Parathyroid adenoma (tissue), 2 donors: ENCODE data around the gene IL11RA.

Source experiments
- H2AFZ ChIP-seq: fragments of 300-600 bp; sonication (generic); one replicate; pipeline ENCODE4 v1.7.0; 2017; ENCODE audit warnings: antibody characterized with exemption, mild to moderate bottlenecking
- H3K27ac ChIP-seq: fragments of 300-600 bp; sonication (generic); one replicate; pipeline ENCODE4 v1.7.0; 2017
- H3K27me3 ChIP-seq: fragments of 300-600 bp; sonication (generic); one replicate; pipeline ENCODE4 v1.7.0; 2017; ENCODE audit warnings: low read length; ENCODE audit not compliant: control insufficient read depth, insufficient read depth
- H3K36me3 ChIP-seq: fragments of 300-600 bp; sonication (generic); one replicate; pipeline ENCODE4 v1.7.0; 2017; ENCODE audit warnings: low read length; ENCODE audit not compliant: control insufficient read depth, insufficient read depth
- H3K4me1 ChIP-seq: fragments of 300-600 bp; sonication (generic); one replicate; pipeline ENCODE4 v1.7.0; 2017; ENCODE audit warnings: control low read depth
- H3K4me2 ChIP-seq: fragments of 300-600 bp; sonication (generic); one replicate; pipeline ENCODE4 v1.7.0; 2017; ENCODE audit warnings: low read length
- H3K4me3 ChIP-seq: fragments of 300-600 bp; sonication (generic); one replicate; pipeline ENCODE4 v1.7.0; 2017; ENCODE audit warnings: low read depth, low read length
- H3K79me2 ChIP-seq: fragments of 300-600 bp; sonication (generic); one replicate; pipeline ENCODE4 v1.7.0; 2017; ENCODE audit warnings: control low read depth
- H3K9ac ChIP-seq: fragments of 300-600 bp; sonication (generic); one replicate; pipeline ENCODE4 v1.7.0; 2017; ENCODE audit warnings: mild to moderate bottlenecking
- H3K9me3 ChIP-seq: fragments of 300-600 bp; sonication (generic); one replicate; pipeline ENCODE4 v1.7.0; 2017; ENCODE audit warnings: low read length; ENCODE audit not compliant: control insufficient read depth
- TF ChIP-seq, protein P1 (sequence below): fragments of 300-600 bp; sonication (generic); IDR thresholded peaks from one replicate; pipeline ENCODE4 v1.7.0; 2017; ENCODE audit warnings: antibody characterized with exemption, mild to moderate bottlenecking
- donor health status: primary hyperparathyroidism.

IL11RA gene

DNA sequence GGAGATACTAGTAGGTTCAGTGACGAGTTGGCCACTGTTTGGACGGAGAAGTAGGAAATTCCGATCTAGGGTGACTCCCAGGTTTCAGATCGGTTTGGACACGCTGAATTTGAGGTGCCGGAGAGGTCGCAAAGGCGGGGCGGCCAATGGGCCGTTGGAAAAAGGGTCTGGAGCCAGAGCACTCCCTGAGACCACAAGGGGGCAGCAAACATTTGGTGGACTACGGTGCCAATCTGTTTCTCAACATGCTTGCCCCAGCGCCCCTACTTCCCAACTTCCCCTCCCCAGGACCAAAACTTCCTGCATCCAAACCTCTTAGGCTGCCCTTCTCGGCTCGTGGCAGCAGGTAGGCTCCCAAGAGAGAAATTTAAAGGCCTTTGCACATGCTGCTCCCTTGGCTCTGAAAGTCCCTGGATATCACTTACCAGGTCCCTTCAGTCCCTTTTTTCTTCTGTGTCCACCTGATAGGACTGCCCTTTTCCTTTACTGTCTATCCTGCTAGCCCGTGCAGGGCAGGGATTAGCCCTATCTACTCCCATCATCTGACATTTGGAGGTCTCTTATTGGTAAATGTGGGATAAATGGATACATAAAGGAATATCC lies 39.1 kb upstream of the IL11RA start:
- peak overlapping the region; percentile 98 for H3K4me2 ChIP-seq
- TF ChIP-seq, protein P1, sequence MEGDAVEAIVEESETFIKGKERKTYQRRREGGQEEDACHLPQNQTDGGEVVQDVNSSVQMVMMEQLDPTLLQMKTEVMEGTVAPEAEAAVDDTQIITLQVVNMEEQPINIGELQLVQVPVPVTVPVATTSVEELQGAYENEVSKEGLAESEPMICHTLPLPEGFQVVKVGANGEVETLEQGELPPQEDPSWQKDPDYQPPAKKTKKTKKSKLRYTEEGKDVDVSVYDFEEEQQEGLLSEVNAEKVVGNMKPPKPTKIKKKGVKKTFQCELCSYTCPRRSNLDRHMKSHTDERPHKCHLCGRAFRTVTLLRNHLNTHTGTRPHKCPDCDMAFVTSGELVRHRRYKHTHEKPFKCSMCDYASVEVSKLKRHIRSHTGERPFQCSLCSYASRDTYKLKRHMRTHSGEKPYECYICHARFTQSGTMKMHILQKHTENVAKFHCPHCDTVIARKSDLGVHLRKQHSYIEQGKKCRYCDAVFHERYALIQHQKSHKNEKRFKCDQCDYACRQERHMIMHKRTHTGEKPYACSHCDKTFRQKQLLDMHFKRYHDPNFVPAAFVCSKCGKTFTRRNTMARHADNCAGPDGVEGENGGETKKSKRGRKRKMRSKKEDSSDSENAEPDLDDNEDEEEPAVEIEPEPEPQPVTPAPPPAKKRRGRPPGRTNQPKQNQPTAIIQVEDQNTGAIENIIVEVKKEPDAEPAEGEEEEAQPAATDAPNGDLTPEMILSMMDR = peak; percentile 72
- no peaks in the 10 kb centered on the region for H3K79me2 ChIP-seq
- H3K27ac ChIP-seq = peak overlapping the region; percentile 68
- H3K4me3 ChIP-seq = peak overlapping the region; percentile 97
- H3K4me1 ChIP-seq = no peaks in the 10 kb centered on the region
- H3K9me3 ChIP-seq = no peaks in the 10 kb centered on the region
- H3K36me3 ChIP-seq = no peaks in the 10 kb centered on the region
- H3K9ac ChIP-seq = no peak overlapping the region
- no peaks in the 10 kb centered on the region for H3K27me3 ChIP-seq
- H2AFZ ChIP-seq = peak overlapping the region; percentile 79

DNA sequence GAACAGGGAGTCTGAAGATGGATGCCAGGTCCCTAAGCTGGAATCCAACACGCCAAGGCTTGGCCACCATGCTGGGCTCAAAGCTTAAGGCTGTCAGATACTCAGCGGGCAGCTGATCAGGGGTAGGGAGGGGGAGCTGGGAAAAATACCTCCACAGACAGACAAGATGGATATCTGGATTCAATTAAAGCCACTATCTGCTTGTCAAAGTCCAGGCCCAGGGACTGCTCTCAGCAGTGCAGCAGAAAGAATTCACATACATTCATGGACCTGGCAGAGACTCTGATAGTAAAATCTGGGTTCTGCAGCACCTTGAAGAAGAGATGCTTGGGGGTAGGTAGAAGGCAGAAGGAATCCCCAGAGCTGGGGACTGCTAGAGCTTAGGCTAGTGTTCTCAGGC lies 36.9 kb upstream of the IL11RA start:
- H3K36me3 ChIP-seq = no peaks in the 10 kb centered on the region
- no peak overlapping the region for H2AFZ ChIP-seq
- no peak overlapping the region for H3K4me2 ChIP-seq
- no peaks in the 10 kb centered on the region for H3K9me3 ChIP-seq
- no peaks in the 10 kb centered on the region for H3K27me3 ChIP-seq
- no peaks in the 10 kb centered on the region for H3K79me2 ChIP-seq
- TF ChIP-seq, protein P1 = no peak
- no peak overlapping the region for H3K4me3 ChIP-seq
- no peak overlapping the region for H3K9ac ChIP-seq
- no peaks in the 10 kb centered on the region for H3K4me1 ChIP-seq
- H3K27ac ChIP-seq = no peak overlapping the region

DNA sequence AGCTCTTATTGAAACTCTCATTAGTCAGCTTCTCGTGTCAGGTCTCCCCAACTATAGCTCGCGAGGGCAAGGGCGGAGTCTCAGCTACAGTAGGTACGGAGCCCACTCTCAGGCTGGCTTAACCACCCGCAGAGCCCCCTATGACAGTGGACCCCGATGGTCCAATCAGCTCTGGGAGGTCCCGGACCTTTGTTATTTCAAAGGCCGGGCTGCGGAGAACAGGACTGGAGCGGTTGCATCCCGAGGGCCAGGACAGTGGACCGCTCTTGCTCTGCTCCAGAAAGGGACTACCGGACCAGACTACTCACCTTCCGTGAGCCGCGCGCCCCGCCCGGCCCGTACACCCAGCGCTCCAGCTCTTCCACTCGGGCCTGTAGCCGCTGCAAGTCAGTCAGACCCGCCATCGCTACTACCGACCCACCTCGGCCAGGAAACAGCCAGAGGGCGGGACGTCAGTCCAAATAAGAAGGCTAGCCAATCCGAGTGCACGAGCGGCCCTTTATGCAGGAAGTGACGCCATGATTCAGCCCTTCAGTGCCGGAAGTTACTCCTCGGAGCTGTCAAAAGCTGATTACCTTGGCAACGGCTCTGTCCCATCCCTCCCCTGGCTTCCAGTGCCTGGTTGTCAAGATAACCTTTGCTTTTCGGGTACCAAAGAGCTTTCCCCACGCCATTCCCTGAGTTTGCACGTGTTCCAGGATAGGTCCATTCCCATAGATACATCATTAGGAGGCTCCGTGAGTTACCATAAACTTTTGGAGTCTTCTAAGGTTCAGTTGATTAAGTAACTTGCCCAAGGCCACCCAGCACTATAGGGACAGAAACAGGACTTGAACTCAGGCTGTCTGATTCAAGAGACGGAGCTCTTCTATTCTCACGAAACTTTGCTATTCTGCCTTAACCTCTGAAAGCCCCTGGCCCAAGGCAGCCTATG lies 31.7 kb upstream of the IL11RA start, which contains the start of gene DCTN3:
Gene DCTN3 (minus strand): TSS at position 435 of the 934 bp plus-strand sequence. CDS start 31 bp downstream, at position 404.
- peak within 1 kb of the TSS; percentile 86 for H3K4me2 ChIP-seq
- H3K4me3 ChIP-seq = peak within 1 kb of the TSS; percentile 75
- TF ChIP-seq, protein P1 = no peak
- no peaks in the 10 kb centered on the region for H3K9me3 ChIP-seq
- no peaks in the 10 kb centered on the region for H3K79me2 ChIP-seq
- H2AFZ ChIP-seq = peak within 1 kb of the TSS; percentile 53
- no peak within 1 kb of the TSS for H3K9ac ChIP-seq
- H3K4me1 ChIP-seq = no peaks in the 10 kb centered on the region
- no peak within 1 kb of the TSS for H3K27ac ChIP-seq
- no peaks in the 10 kb centered on the region for H3K27me3 ChIP-seq
- no peaks in the 10 kb centered on the region for H3K36me3 ChIP-seq

DNA sequence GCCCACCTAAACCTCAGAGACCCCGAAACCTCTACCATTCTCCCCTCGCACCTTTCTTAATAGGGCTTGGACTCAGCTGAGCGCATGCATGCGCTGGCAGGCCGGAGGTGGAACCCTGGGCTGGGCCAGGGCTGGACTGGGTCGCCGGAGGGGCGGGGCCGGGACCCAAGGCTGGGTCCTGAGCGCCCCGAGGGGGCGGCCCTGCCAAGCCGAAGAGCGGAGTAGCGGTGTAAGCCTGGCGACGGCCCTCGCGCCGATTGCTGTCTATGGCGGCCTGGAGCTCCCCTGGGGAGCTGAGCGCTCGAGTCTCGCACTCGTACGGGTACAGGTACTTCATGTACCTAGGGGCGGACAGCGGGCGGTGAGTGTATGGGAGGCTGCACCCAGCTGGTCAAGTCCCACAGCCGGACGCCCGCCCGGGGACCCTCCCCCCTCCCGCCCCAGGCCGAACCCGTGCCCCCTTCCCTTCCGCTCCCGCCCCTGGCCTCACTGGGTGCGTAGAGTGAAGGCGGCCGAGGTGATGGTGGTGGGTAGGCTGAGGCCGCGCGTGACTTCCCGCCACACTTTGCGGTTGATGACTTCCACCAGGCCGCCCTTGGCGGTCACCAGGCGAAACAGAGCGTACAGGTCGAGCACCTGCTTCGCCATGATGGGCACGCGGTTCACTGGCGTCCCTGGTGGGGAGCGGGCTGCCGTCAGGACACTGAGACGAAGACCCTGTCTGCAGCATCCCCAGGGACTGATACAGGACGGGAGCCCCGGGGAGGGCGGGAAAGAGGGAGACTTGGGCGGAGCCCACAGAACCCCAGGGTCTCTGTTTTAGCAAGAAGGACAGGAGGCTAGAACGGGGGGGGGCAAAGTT lies 28.4 kb upstream of the IL11RA start:
- no peak overlapping the region for H3K9ac ChIP-seq
- TF ChIP-seq, protein P1 = no peak
- H3K79me2 ChIP-seq = no peaks in the 10 kb centered on the region
- no peaks in the 10 kb centered on the region for H3K36me3 ChIP-seq
- no peak overlapping the region for H3K4me3 ChIP-seq
- H2AFZ ChIP-seq = no peak overlapping the region
- no peaks in the 10 kb centered on the region for H3K27me3 ChIP-seq
- H3K4me1 ChIP-seq = peaks cover 3% of the 10 kb centered on the region
- H3K9me3 ChIP-seq = no peaks in the 10 kb centered on the region
- H3K27ac ChIP-seq = no peak overlapping the region
- no peak overlapping the region for H3K4me2 ChIP-seq
